ENCODE measurements around the gene LYZL1. TPM values are rescaled to one million over a fixed set of nuclear protein-coding genes. Genes with fewer than 3 reads are reported as not detected.
A peak's percentile ranks its signal among the peaks of the same experiment; 100 is the strongest.

LYZL1 gene
- total and polyA plus RNA-seq, 12 donors: not detected

GRCh38 chr10:29324220-29324841 lies 35.5 kb downstream of the LYZL1 start:
- Histone ChIP-seq H3K36me3 (no peaks in the 10 kb centered on the region), H3K27ac (peak overlapping the region in 9 of 10 donors; percentile 11 to 88 (median 76)), H3K27me3 (peaks cover 0 to under 1% (median 0%) of the 10 kb centered on the region in 7 donors), H3K4me1 (peaks cover 0 to 32% (median 12%) of the 10 kb centered on the region in 9 donors), H3K4me3 (no peak overlapping the region), H3K9me3 (no peaks in the 10 kb centered on the region)
- no peak for DNase-seq
- intact Hi-C loops (cut with DNase I): no loop called here
- ATAC-seq: peak in 3 of 8 donors; percentile 11 to 37 (median 32)
- TF ChIP-seq CTCF (IDR thresholded peaks at IDR 0.05): no peak
- 55 to 69% methylated on average over 11 of the region's 11 CpGs for WGBS, 2 donors

- ATAC-seq: no peak
- 96% methylated on average over 2 of the region's 2 CpGs for WGBS, 2 donors
- DNase-seq: no peak
- Histone ChIP-seq H3K36me3 (no peaks in the 10 kb centered on the region), H3K27me3 (no peaks in the 10 kb centered on the region), H3K4me3 (no peak overlapping the region), H3K4me1 (peaks cover 0 to 43% (median 12%) of the 10 kb centered on the region in 9 donors), H3K9me3 (no peaks in the 10 kb centered on the region), H3K27ac (peak overlapping the region in 2 of 10 donors; percentile 3 to 26)
- TF ChIP-seq CTCF (IDR thresholded peaks at IDR 0.05): no peak
- intact Hi-C loops (cut with DNase I): no loop called here
Observed at GRCh38 chr10:29326299-29326698, 37.4 kb downstream of the LYZL1 start.

- TF ChIP-seq CTCF (IDR thresholded peaks at IDR 0.05): no peak
- Histone ChIP-seq H3K4me1 (peaks cover 0 to 44% (median 12%) of the 10 kb centered on the region in 9 donors), H3K9me3 (no peaks in the 10 kb centered on the region), H3K4me3 (no peak overlapping the region), H3K36me3 (no peaks in the 10 kb centered on the region), H3K27me3 (no peaks in the 10 kb centered on the region), H3K27ac (peak overlapping the region in 2 of 10 donors; percentile 74 to 78)
- 80 to 89% methylated on average over 10 of the region's 10 CpGs for WGBS, 2 donors
- DNase-seq: no peak
- intact Hi-C loops (cut with DNase I): no loop called here
- no peak for ATAC-seq
Observed at GRCh38 chr10:29326886-29327745, 38.2 kb downstream of the LYZL1 start.

GRCh38 chr10:29327746-29328102 lies 38.9 kb downstream of the LYZL1 start:
- no peaks in the 10 kb centered on the region for H3K9me3 ChIP-seq
- H3K4me3 ChIP-seq: no peak overlapping the region
- DNase-seq: no peak
- ATAC-seq: no peak
- TF ChIP-seq CTCF (IDR thresholded peaks at IDR 0.05): no peak
- H3K36me3 ChIP-seq: no peaks in the 10 kb centered on the region
- no peaks in the 10 kb centered on the region for H3K27me3 ChIP-seq
- WGBS, 2 donors: 94 to 95% methylated on average over 6 of the region's 6 CpGs
- intact Hi-C loops (cut with DNase I): no loop called here
- H3K4me1 ChIP-seq: peaks cover 0 to 40% (median 7%) of the 10 kb centered on the region in 9 donors
- peak overlapping the region in 4 of 10 donors; percentile 70 to 78 (median 76) for H3K27ac ChIP-seq
